GM23248 (cell line): Measurements from ENCODE around the gene NT5DC1. TPM values are rescaled to one million over a fixed set of nuclear protein-coding genes. Genes with fewer than 3 reads are reported as not detected.
"Not testable (repeated sequence)": the region's sequence is repeated elsewhere in the genome, so short reads cannot be mapped to it uniquely, and the experiment has no call there.

Experiments
- DNase-seq: peaks from one replicate; pipeline ENCODE4 v3.0.0-alpha.2; 2015
- H2AFZ ChIP-seq: fragments of 200-600 bp; sonication (generic); 2 replicates; pipeline ENCODE4 v1.6.1; 2016; ENCODE audit warnings: antibody characterized with exemption
- H3F3A ChIP-seq: fragments of 200-600 bp; sonication (generic); 2 replicates; pipeline ENCODE4 v1.6.1; 2016; ENCODE audit warnings: mild to moderate bottlenecking, antibody characterized with exemption, mixed run types; ENCODE audit not compliant: insufficient read depth
- H3K27ac ChIP-seq: fragments of 200-600 bp; sonication (generic); 2 replicates; pipeline ENCODE4 v1.5.1; 2016; ENCODE audit warnings: mild to moderate bottlenecking
- H3K27me3 ChIP-seq: fragments of 200-600 bp; sonication (generic); replicated peaks from 2 replicates; pipeline ENCODE4 v1.6.1; 2016; ENCODE audit warnings: mild to moderate bottlenecking; ENCODE audit not compliant: insufficient read depth
- H3K36me3 ChIP-seq: fragments of 200-600 bp; sonication (generic); 2 replicates; pipeline ENCODE4 v1.6.1; 2016; ENCODE audit warnings: low read depth, mild to moderate bottlenecking
- H3K4me1 ChIP-seq: fragments of 200-600 bp; sonication (generic); 2 replicates; pipeline ENCODE4 v1.6.1; 2016; ENCODE audit warnings: mild to moderate bottlenecking; ENCODE audit not compliant: insufficient read depth
- H3K4me2 ChIP-seq: fragments of 200-600 bp; sonication (generic); one replicate; pipeline ENCODE4 v1.6.1; 2016; ENCODE audit warnings: mild to moderate bottlenecking; ENCODE audit not compliant: unreplicated experiment
- H3K4me3 ChIP-seq: fragments of 200-600 bp; sonication (generic); 2 replicates; pipeline ENCODE4 v1.5.1; 2016; ENCODE audit warnings: mild to moderate bottlenecking
- H3K79me2 ChIP-seq: fragments of 200-600 bp; sonication (generic); 2 replicates; pipeline ENCODE4 v1.6.1; 2016; ENCODE audit warnings: mild to moderate bottlenecking; ENCODE audit not compliant: insufficient read depth
- H3K9ac ChIP-seq: fragments of 200-600 bp; sonication (generic); 2 replicates; pipeline ENCODE4 v1.6.1; 2016; ENCODE audit warnings: mild to moderate bottlenecking
- H3K9me2 ChIP-seq: fragments of 200-600 bp; sonication (generic); 2 replicates; pipeline ENCODE4 v1.6.1; 2016; ENCODE audit warnings: mixed run types, mild to moderate bottlenecking, moderate library complexity; ENCODE audit not compliant: insufficient read depth
- H3K9me3 ChIP-seq: fragments of 200-600 bp; sonication (generic); one replicate; pipeline ENCODE4 v1.6.1; 2017; ENCODE audit warnings: low read depth
- H4K20me1 ChIP-seq: fragments of 200-600 bp; sonication (generic); 2 replicates; pipeline ENCODE4 v1.6.0; 2016; ENCODE audit not compliant: insufficient read depth
- EZH2 ChIP-seq: fragments of 200-600 bp; sonication (generic); IDR thresholded peaks from 2 replicates; pipeline ENCODE4 v1.6.1; 2018; ENCODE audit warnings: antibody characterized with exemption, mild to moderate bottlenecking; ENCODE audit not compliant: insufficient read depth, poor library complexity, severe bottlenecking
- EZH2phosphoT487 ChIP-seq: fragments of 200-600 bp; sonication (generic); IDR thresholded peaks from 2 replicates; pipeline ENCODE4 v1.6.1; 2018; ENCODE audit warnings: antibody characterized with exemption, moderate library complexity, mild to moderate bottlenecking, low read depth; ENCODE audit not compliant: insufficient read depth
- WGBS, 2 experiments: methylation state at CpG; one replicate each; pipeline ENCODE4 v1.1.6; 2015 to 2017; ENCODE audit warnings: low lambda C conversion rate in 2 of 2, low coverage in 1 of 2; ENCODE audit errors: missing lambda C conversion rate in 2 of 2; 5-methylcytosine and 5-hydroxymethylcytosine counted together
- in situ Hi-C: fragments of 300-500 bp; cut with MboI; formaldehyde crosslinking; loops from 2 replicates; pipeline ENCODE4 v1.15.0; 2020
- polyA plus RNA-seq: library from polyadenylated mRNA; unstranded; fragments of >200 nt; fragmentation: Nextera tagmentation; extraction: Ambion mirVana; gene quantifications from 2 replicates; pipeline ENCODE4 v1.2.1, GENCODE V29; 2016
- total RNA-seq: library from RNA; depleted of rRNA; stranded (reverse); fragments of >200 nt; shearing (Covaris generic); gene quantifications from 2 replicates; pipeline ENCODE4 v1.2.3, GENCODE V29; 2014

NT5DC1 gene
- total and polyA plus RNA-seq, 2 experiments from 2014 or later, result 3.4 to 15.4 TPM

DNA sequence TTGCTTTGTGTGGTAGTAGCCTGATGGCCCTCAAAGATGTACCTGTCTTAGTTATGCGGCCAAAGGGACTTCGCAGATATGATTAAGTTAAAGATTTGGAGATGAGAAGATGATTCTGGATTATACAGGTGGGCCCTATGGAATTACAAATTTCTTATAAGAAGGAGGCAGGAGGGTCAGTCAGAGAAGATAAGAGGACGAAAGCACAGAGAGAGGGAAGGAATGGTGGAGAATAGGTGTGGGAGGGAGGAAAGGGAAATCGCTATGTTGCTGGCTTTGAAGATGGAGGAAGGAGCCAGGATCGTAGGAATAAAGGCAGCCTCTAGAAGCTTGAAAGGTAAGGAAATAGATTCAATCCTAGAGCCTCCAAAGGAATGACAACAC lies 180.3 kb downstream of the NT5DC1 start:
- no peaks in the 10 kb centered on the region for H3K27me3 ChIP-seq
- peak overlapping the region; percentile 90 for H2AFZ ChIP-seq
- H3F3A ChIP-seq, result peaks cover 7% of the 10 kb centered on the region; the same call in 1 of the 2 replicates
- peak overlapping the region; percentile 99 for H3K9ac ChIP-seq
- H3K4me2 ChIP-seq, result peak overlapping the region; percentile 81
- H3K9me3 ChIP-seq, result no peaks in the 10 kb centered on the region
- no peaks in the 10 kb centered on the region for H3K9me2 ChIP-seq
- H3K4me3 ChIP-seq, result peak overlapping the region; percentile 82
- no peak overlapping the region for H3K27ac ChIP-seq
- H4K20me1 ChIP-seq, result peaks cover 15% of the 10 kb centered on the region; the same call in 1 of the 2 replicates
- in situ Hi-C loops, result loop anchor here (10.0 kb wide), 1 partner anchor 144 kb away; no protein-coding TSS in a partner anchor
- TF ChIP-seq EZH2, result no peak
- TF ChIP-seq EZH2phosphoT487, result no peak
- no peaks in the 10 kb centered on the region for H3K36me3 ChIP-seq
- H3K79me2 ChIP-seq, result peaks cover 58% of the 10 kb centered on the region
- WGBS, 2 experiments, result 84 to 91% methylated on average over 5 of the region's 5 CpGs
- H3K4me1 ChIP-seq, result peaks cover 36% of the 10 kb centered on the region
- DNase-seq, result no peak

DNA sequence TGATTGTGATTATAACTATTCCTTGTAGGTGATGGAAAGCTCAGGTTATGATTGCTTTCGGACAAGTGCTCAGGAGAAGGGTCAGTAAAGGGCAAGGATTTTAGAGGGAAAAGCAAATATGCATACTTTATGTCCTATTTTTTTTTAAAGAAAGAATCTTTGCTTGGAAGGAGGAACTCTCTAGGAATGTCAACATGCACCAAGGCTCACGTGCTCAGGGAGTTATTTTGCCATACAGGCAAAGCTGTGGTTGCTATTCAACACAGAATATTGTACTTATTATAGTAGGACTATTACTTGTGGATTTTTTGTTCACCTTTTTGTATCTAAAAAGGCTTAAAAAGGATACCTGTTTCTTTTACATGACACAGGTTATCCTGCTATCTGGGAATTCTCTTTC lies 182.0 kb downstream of the NT5DC1 start:
- H3K4me2 ChIP-seq, result no peak overlapping the region
- in situ Hi-C loops, result loop anchor here (10.0 kb wide), 1 partner anchor 142 kb away; no protein-coding TSS in a partner anchor
- H3K4me1 ChIP-seq, result peaks cover 20% of the 10 kb centered on the region
- no peak overlapping the region for H3K4me3 ChIP-seq
- DNase-seq, result no peak
- peaks cover 13% of the 10 kb centered on the region; the same call in 1 of the 2 replicates for H3F3A ChIP-seq
- H3K27me3 ChIP-seq, result no peaks in the 10 kb centered on the region
- H3K36me3 ChIP-seq, result no peaks in the 10 kb centered on the region
- no peaks in the 10 kb centered on the region for H3K9me2 ChIP-seq
- no peak overlapping the region for H3K27ac ChIP-seq
- no peaks in the 10 kb centered on the region for H4K20me1 ChIP-seq
- H2AFZ ChIP-seq, result no peak overlapping the region
- H3K9me3 ChIP-seq, result no peaks in the 10 kb centered on the region
- peaks cover 40% of the 10 kb centered on the region for H3K79me2 ChIP-seq
- TF ChIP-seq EZH2phosphoT487 (no peak), EZH2 (no peak)
- H3K9ac ChIP-seq, result no peak overlapping the region
- WGBS, 2 experiments, result 61 to 64% methylated on average over 2 of the region's 2 CpGs

GRCh38 chr6:116283191-116283590 lies 182.5 kb downstream of the NT5DC1 start:
- Histone ChIP-seq H4K20me1 (no peaks in the 10 kb centered on the region), H3F3A (peaks cover 13% of the 10 kb centered on the region; the same call in 1 of the 2 replicates), H3K79me2 (peaks cover 35% of the 10 kb centered on the region), H3K4me2 (no peak overlapping the region), H3K36me3 (no peaks in the 10 kb centered on the region), H3K9ac (no peak overlapping the region), H3K4me1 (peaks cover 15% of the 10 kb centered on the region), H3K9me2 (no peaks in the 10 kb centered on the region), H3K27me3 (no peaks in the 10 kb centered on the region), H3K9me3 (no peaks in the 10 kb centered on the region), H3K4me3 (no peak overlapping the region), H3K27ac (no peak overlapping the region), H2AFZ (no peak overlapping the region)
- DNase-seq, result no peak
- no peak for TF ChIP-seq EZH2
- TF ChIP-seq EZH2phosphoT487, result no peak
- WGBS, 2 experiments, result 95 to 100% methylated on average over 1 of the region's 1 CpG
- in situ Hi-C loops, result loop anchor here (10.0 kb wide), 1 partner anchor 142 kb away; no protein-coding TSS in a partner anchor

- H2AFZ ChIP-seq, DNase-seq, H3K27ac ChIP-seq, H3K9ac ChIP-seq, H3K9me3 ChIP-seq, H3K9me2 ChIP-seq, H3K4me3 ChIP-seq, H3K4me2 ChIP-seq, H3K4me1 ChIP-seq, H3F3A ChIP-seq, H4K20me1 ChIP-seq, H3K27me3 ChIP-seq, H3K36me3 ChIP-seq: not testable (repeated sequence)
- peaks cover 24% of the 10 kb centered on the region for H3K79me2 ChIP-seq
- in situ Hi-C loops, result loop anchor here (10.0 kb wide), 1 partner anchor 140 kb away; no protein-coding TSS in a partner anchor
- 91 to 95% methylated on average over 4 of the region's 4 CpGs for WGBS, 2 experiments
Measured at GRCh38 chr6:116284984-116285383, 184.3 kb downstream of the NT5DC1 start.
